SJSA1 (cell line): ENCODE results near the gene GLI3. TPM values are rescaled to one million over a fixed set of nuclear protein-coding genes. Genes with fewer than 3 reads are reported as not detected.

Experiments
- DNase-seq, 2 experiments: peaks; one replicate each; pipeline ENCODE4 v3.0.0-alpha.2; 2015 to 2020; ENCODE audit warnings: low spot score in 2 of 2, low read depth in 1 of 2
- H3K27ac ChIP-seq: fragments of 250-450 bp; sonication (Bioruptor Pico); 2 replicates; pipeline ENCODE4 v1.5.1; 2020; ENCODE audit warnings: mild to moderate bottlenecking, moderate library complexity
- H3K27me3 ChIP-seq: fragments of 250-450 bp; sonication (Bioruptor Pico); replicated peaks from 2 replicates; pipeline ENCODE4 v1.5.1; 2020; ENCODE audit warnings: mild to moderate bottlenecking, moderate library complexity
- H3K36me3 ChIP-seq: fragments of 250-450 bp; sonication (Bioruptor Pico); 2 replicates; pipeline ENCODE4 v1.5.1; 2020; ENCODE audit warnings: mild to moderate bottlenecking
- H3K4me1 ChIP-seq: fragments of 250-450 bp; sonication (Bioruptor Pico); replicated peaks from 2 replicates; pipeline ENCODE4 v1.6.1; 2021; ENCODE audit warnings: mild to moderate bottlenecking
- H3K4me3 ChIP-seq: fragments of 250-450 bp; sonication (Bioruptor Pico); 2 replicates; pipeline ENCODE4 v1.5.1; 2020; ENCODE audit warnings: mild to moderate bottlenecking
- H3K9me3 ChIP-seq: fragments of 250-450 bp; sonication (Bioruptor Pico); replicated peaks from 2 replicates; pipeline ENCODE4 v1.5.1; 2020; ENCODE audit warnings: mild to moderate bottlenecking
- total RNA-seq: library from RNA; depleted of rRNA; stranded (reverse); fragments of >200 nt; shearing (Covaris generic); gene quantifications from 2 replicates; pipeline ENCODE4 v1.2.3, GENCODE V29; 2014

Gene GLI3
- total RNA-seq, 1 experiment from 2014 or later = 1.7 TPM

- H3K4me3 ChIP-seq = no peak overlapping the region
- no peaks in the 10 kb centered on the region for H3K27me3 ChIP-seq
- DNase-seq = no peak
- no peak overlapping the region for H3K27ac ChIP-seq
- peaks cover 3% of the 10 kb centered on the region; the same call in 1 of the 2 replicates for H3K36me3 ChIP-seq
- H3K4me1 ChIP-seq = no peaks in the 10 kb centered on the region
- H3K9me3 ChIP-seq = no peaks in the 10 kb centered on the region
Observed at GRCh38 chr7:41974870-41975557, 262.0 kb downstream of the GLI3 start.

- H3K36me3 ChIP-seq = peaks cover 3% of the 10 kb centered on the region
- DNase-seq = no peak
- H3K9me3 ChIP-seq = no peaks in the 10 kb centered on the region
- H3K27me3 ChIP-seq = no peaks in the 10 kb centered on the region
- no peak overlapping the region for H3K4me3 ChIP-seq
- H3K4me1 ChIP-seq = no peaks in the 10 kb centered on the region
- H3K27ac ChIP-seq = no peak overlapping the region
Observed at GRCh38 chr7:41973202-41973730, 263.7 kb downstream of the GLI3 start.

GRCh38 chr7:41972776-41973175 lies 264.2 kb downstream of the GLI3 start:
- Histone ChIP-seq H3K4me1 (no peaks in the 10 kb centered on the region), H3K27ac (no peak overlapping the region), H3K36me3 (peaks cover 3% of the 10 kb centered on the region), H3K27me3 (no peaks in the 10 kb centered on the region), H3K4me3 (no peak overlapping the region), H3K9me3 (no peaks in the 10 kb centered on the region)
- DNase-seq = no peak

- Histone ChIP-seq H3K4me3 (no peak overlapping the region), H3K27ac (no peak overlapping the region), H3K4me1 (no peaks in the 10 kb centered on the region), H3K9me3 (no peaks in the 10 kb centered on the region), H3K27me3 (no peaks in the 10 kb centered on the region), H3K36me3 (no peaks in the 10 kb centered on the region; the same call in 1 of the 2 replicates)
- DNase-seq = no peak
Observed at GRCh38 chr7:41972270-41972669, 264.7 kb downstream of the GLI3 start.

- no peak for DNase-seq
- H3K4me1 ChIP-seq = no peaks in the 10 kb centered on the region
- H3K27ac ChIP-seq = no peak overlapping the region
- H3K9me3 ChIP-seq = no peaks in the 10 kb centered on the region
- no peaks in the 10 kb centered on the region for H3K27me3 ChIP-seq
- no peak overlapping the region for H3K4me3 ChIP-seq
- no peaks in the 10 kb centered on the region; the same call in 1 of the 2 replicates for H3K36me3 ChIP-seq
Observed at GRCh38 chr7:41971640-41972187, 265.3 kb downstream of the GLI3 start.

GRCh38 chr7:41970941-41971340 lies 266.1 kb downstream of the GLI3 start:
- H3K27ac ChIP-seq = no peak overlapping the region
- H3K36me3 ChIP-seq = peaks cover 6% of the 10 kb centered on the region; the same call in 1 of the 2 replicates
- H3K4me3 ChIP-seq = no peak overlapping the region
- no peaks in the 10 kb centered on the region for H3K9me3 ChIP-seq
- DNase-seq = no peak
- no peaks in the 10 kb centered on the region for H3K27me3 ChIP-seq
- no peaks in the 10 kb centered on the region for H3K4me1 ChIP-seq

- Histone ChIP-seq H3K36me3 (peaks cover 10% of the 10 kb centered on the region; the same call in 1 of the 2 replicates), H3K4me3 (no peak overlapping the region), H3K27me3 (no peaks in the 10 kb centered on the region), H3K9me3 (no peaks in the 10 kb centered on the region), H3K27ac (no peak overlapping the region), H3K4me1 (no peaks in the 10 kb centered on the region)
- DNase-seq = no peak
Observed at GRCh38 chr7:41969561-41970105, 267.4 kb downstream of the GLI3 start.

GRCh38 chr7:41967156-41967555 lies 269.9 kb downstream of the GLI3 start:
- Histone ChIP-seq H3K27ac (no peak overlapping the region), H3K36me3 (peaks cover 10% of the 10 kb centered on the region; the same call in 1 of the 2 replicates), H3K9me3 (no peaks in the 10 kb centered on the region), H3K27me3 (no peaks in the 10 kb centered on the region), H3K4me1 (no peaks in the 10 kb centered on the region), H3K4me3 (no peak overlapping the region)
- no peak for DNase-seq

GRCh38 chr7:41965951-41966505 lies 271.0 kb downstream of the GLI3 start:
- no peaks in the 10 kb centered on the region for H3K9me3 ChIP-seq
- no peaks in the 10 kb centered on the region for H3K4me1 ChIP-seq
- H3K36me3 ChIP-seq = peaks cover 10% of the 10 kb centered on the region; the same call in 1 of the 2 replicates
- no peak for DNase-seq
- no peak overlapping the region for H3K27ac ChIP-seq
- H3K4me3 ChIP-seq = no peak overlapping the region
- H3K27me3 ChIP-seq = no peaks in the 10 kb centered on the region

- Histone ChIP-seq H3K36me3 (peaks cover 10% of the 10 kb centered on the region; the same call in 1 of the 2 replicates), H3K27me3 (no peaks in the 10 kb centered on the region), H3K4me3 (no peak overlapping the region), H3K4me1 (no peaks in the 10 kb centered on the region), H3K9me3 (no peaks in the 10 kb centered on the region), H3K27ac (no peak overlapping the region)
- DNase-seq = no peak
Observed at GRCh38 chr7:41964849-41965745, 271.9 kb downstream of the GLI3 start.

- Histone ChIP-seq H3K27ac (no peak overlapping the region), H3K36me3 (peaks cover 10% of the 10 kb centered on the region; the same call in 1 of the 2 replicates), H3K27me3 (no peaks in the 10 kb centered on the region), H3K4me1 (no peaks in the 10 kb centered on the region), H3K9me3 (no peaks in the 10 kb centered on the region), H3K4me3 (no peak overlapping the region)
- DNase-seq = no peak
Observed at GRCh38 chr7:41964183-41964753, 272.7 kb downstream of the GLI3 start.

- Histone ChIP-seq H3K9me3 (no peaks in the 10 kb centered on the region), H3K27ac (no peak overlapping the region), H3K36me3 (no peaks in the 10 kb centered on the region), H3K27me3 (no peaks in the 10 kb centered on the region), H3K4me3 (no peak overlapping the region), H3K4me1 (peaks cover 16% of the 10 kb centered on the region)
- no peak for DNase-seq
Observed at GRCh38 chr7:41956705-41957104, 280.3 kb downstream of the GLI3 start.
